SK-N-MC (cell line): Measurements from ENCODE around the gene PRKD1.

Experiments used
- EZH2 ChIP-seq: fragments of 200-600 bp; sonication (generic); IDR thresholded peaks from one replicate; pipeline ENCODE4 v1.6.1; 2017; ENCODE audit warnings: antibody characterized with exemption
- POLR2AphosphoS5 ChIP-seq: IDR thresholded peaks from 2 replicates; pipeline ENCODE4 v1.6.1; 2012; ENCODE audit warnings: mild to moderate bottlenecking, low read depth, low read length, borderline replicate concordance

GRCh38 chr14:29926701-29927375, 809 bp downstream of the PRKD1 start:
- no peak for TF ChIP-seq EZH2
- no peak for TF ChIP-seq POLR2AphosphoS5
